GM23338 (cell line): ENCODE data around the gene DUSP10. TPM values are rescaled to one million over a fixed set of nuclear protein-coding genes. Genes with fewer than 3 reads are reported as not detected.

ENCODE experiments used
- ATAC-seq: fragments of 200-7000 bp; cut with Tn5 transposase; 3 replicates; pipeline ENCODE4 v1.9.1; 2020
- DNase-seq: peaks from one replicate; pipeline ENCODE4 v3.0.0-alpha.2; 2015; ENCODE audit warnings: low spot score
- H2AFZ ChIP-seq: fragments of 200-600 bp; sonication (generic); 2 replicates; pipeline ENCODE4 v1.8.0; 2016; ENCODE audit warnings: antibody characterized with exemption, mild to moderate bottlenecking, moderate library complexity
- H3F3A ChIP-seq: fragments of 200-600 bp; sonication (generic); replicated peaks from 2 replicates; pipeline ENCODE4 v1.8.0; 2017; ENCODE audit warnings: antibody characterized with exemption, mixed run types, low read depth
- H3K27ac ChIP-seq: fragments of 200-600 bp; sonication (generic); 2 replicates; pipeline ENCODE4 v1.6.1; 2016; ENCODE audit warnings: low read depth
- H3K27me3 ChIP-seq: fragments of 200-600 bp; sonication (generic); 2 replicates; pipeline ENCODE4 v1.8.0; 2016; ENCODE audit warnings: mild to moderate bottlenecking, mixed run types, moderate library complexity; ENCODE audit not compliant: insufficient read depth
- H3K36me3 ChIP-seq: fragments of 200-600 bp; sonication (generic); 2 replicates; pipeline ENCODE4 v1.8.0; 2016; ENCODE audit warnings: mild to moderate bottlenecking; ENCODE audit not compliant: insufficient read depth
- H3K4me1 ChIP-seq: fragments of 200-600 bp; sonication (generic); 2 replicates; pipeline ENCODE4 v1.8.0; 2016; ENCODE audit warnings: mild to moderate bottlenecking, moderate library complexity; ENCODE audit not compliant: insufficient read depth
- H3K4me2 ChIP-seq: fragments of 200-600 bp; sonication (generic); 2 replicates; pipeline ENCODE4 v1.7.1; 2017; ENCODE audit warnings: mixed run types
- H3K4me3 ChIP-seq: fragments of 200-600 bp; sonication (generic); 2 replicates; pipeline ENCODE4 v1.6.1; 2016; ENCODE audit warnings: mixed run types
- H3K79me2 ChIP-seq: fragments of 200-600 bp; sonication (generic); replicated peaks from 2 replicates; pipeline ENCODE4 v1.8.0; 2017; ENCODE audit warnings: mild to moderate bottlenecking; ENCODE audit not compliant: insufficient read depth
- H3K9me2 ChIP-seq: fragments of 200-600 bp; sonication (generic); 2 replicates; pipeline ENCODE4 v1.8.0; 2017; ENCODE audit not compliant: insufficient read depth
- H4K20me1 ChIP-seq: fragments of 200-600 bp; sonication (generic); replicated peaks from 2 replicates; pipeline ENCODE4 v1.8.0; 2017; ENCODE audit warnings: mild to moderate bottlenecking; ENCODE audit not compliant: insufficient read depth
- H3K27ac Mint-ChIP-seq: 2 replicates; pipeline ENCODE4 v1.8.0; 2020; ENCODE audit warnings: inconsistent platforms, mild to moderate bottlenecking, moderate library complexity, mixed read lengths
- H3K27me3 Mint-ChIP-seq: 3 replicates; pipeline ENCODE4 v1.8.0; 2022; ENCODE audit warnings: low read depth, mild to moderate bottlenecking, moderate library complexity, mixed read lengths, inconsistent platforms; ENCODE audit not compliant: insufficient read depth, poor library complexity
- H3K36me3 Mint-ChIP-seq: 3 replicates; pipeline ENCODE4 v1.8.0; 2021; ENCODE audit warnings: low read depth, mild to moderate bottlenecking, inconsistent platforms, moderate library complexity, mixed read lengths
- H3K4me1 Mint-ChIP-seq: 3 replicates; pipeline ENCODE4 v1.8.0; 2020; ENCODE audit warnings: mild to moderate bottlenecking, inconsistent platforms, mixed read lengths
- H3K4me3 Mint-ChIP-seq: 3 replicates; pipeline ENCODE4 v1.8.0; 2021; ENCODE audit warnings: moderate library complexity, mild to moderate bottlenecking, inconsistent platforms, mixed read lengths
- H3K9me3 Mint-ChIP-seq: 3 replicates; pipeline ENCODE4 v1.8.0; 2020; ENCODE audit warnings: moderate library complexity, mild to moderate bottlenecking, inconsistent platforms, mixed read lengths
- CREB1 ChIP-seq: fragments of 250-450 bp; sonication (Bioruptor Pico); IDR thresholded peaks from 2 replicates; pipeline ENCODE4 v1.5.0; 2020; ENCODE audit warnings: low read depth, mild to moderate bottlenecking, moderate library complexity
- EZH2 ChIP-seq: fragments of 200-600 bp; sonication (generic); IDR thresholded peaks from one replicate; pipeline ENCODE4 v1.8.0; 2017; ENCODE audit warnings: antibody characterized with exemption, mild to moderate bottlenecking, low read depth; ENCODE audit not compliant: unreplicated experiment
- EZH2phosphoT487 ChIP-seq: fragments of 200-600 bp; sonication (generic); IDR thresholded peaks from one replicate; pipeline ENCODE4 v1.8.1; 2018; ENCODE audit warnings: antibody characterized with exemption; ENCODE audit not compliant: unreplicated experiment
- JUNB ChIP-seq: IDR thresholded peaks from one replicate; pipeline ENCODE4 v1.6.1; 2016; ENCODE audit warnings: antibody characterized with exemption; ENCODE audit not compliant: unreplicated experiment
- NANOG ChIP-seq: IDR thresholded peaks from 2 replicates; pipeline ENCODE4 v1.6.1; 2016; ENCODE audit warnings: antibody characterized with exemption, borderline replicate concordance
- REST ChIP-seq: IDR thresholded peaks from one replicate; pipeline ENCODE4 v1.6.1; 2018; ENCODE audit warnings: antibody characterized with exemption; ENCODE audit not compliant: unreplicated experiment
- ZNF331 ChIP-seq: fragments of 250-450 bp; sonication (Bioruptor Pico); IDR thresholded peaks from 2 replicates; pipeline ENCODE4 v1.5.0; 2020; ENCODE audit warnings: low read depth, mild to moderate bottlenecking, moderate library complexity
- ZNF462 ChIP-seq: fragments of 250-450 bp; sonication (Bioruptor Pico); IDR thresholded peaks from 2 replicates; pipeline ENCODE4 v1.5.0; 2020; ENCODE audit warnings: mild to moderate bottlenecking, moderate library complexity
- polyA plus RNA-seq: library from polyadenylated mRNA; unstranded; fragments of >200 nt; fragmentation: Nextera tagmentation; extraction: Ambion mirVana; gene quantifications from 2 replicates; pipeline ENCODE4 v1.2.1, GENCODE V29; 2016
- total RNA-seq: library from RNA; depleted of rRNA; stranded (reverse); fragments of >200 nt; shearing (Covaris generic); gene quantifications from 2 replicates; pipeline ENCODE4 v1.2.3, GENCODE V29; 2014

Gene DUSP10
- total and polyA plus RNA-seq, 2 experiments from 2014 or later = 1.5 to 1.6 TPM

- Mint-ChIP-seq H3K4me3 (no peak overlapping the region), H3K27ac (no peak overlapping the region), H3K36me3 (no peaks in the 10 kb centered on the region), H3K4me1 (no peaks in the 10 kb centered on the region), H3K9me3 (no peaks in the 10 kb centered on the region), H3K27me3 (peaks cover 2% of the 10 kb centered on the region)
- Histone ChIP-seq H3K9me2 (peaks cover 6% of the 10 kb centered on the region), H3K4me1 (no peaks in the 10 kb centered on the region), H3K79me2 (no peaks in the 10 kb centered on the region), H3K4me3 (no peak overlapping the region), H4K20me1 (no peaks in the 10 kb centered on the region), H3K27me3 (no peaks in the 10 kb centered on the region), H2AFZ (no peak overlapping the region), H3K4me2 (no peak overlapping the region), H3K36me3 (no peaks in the 10 kb centered on the region), H3F3A (no peaks in the 10 kb centered on the region), H3K27ac (no peak overlapping the region)
- ATAC-seq (no peak), DNase-seq (no peak)
- TF ChIP-seq EZH2phosphoT487 = no peak
- no peak for TF ChIP-seq CREB1 (CRISPR knock-in tag)
- TF ChIP-seq EZH2 = no peak
- TF ChIP-seq JUNB = no peak
- no peak for TF ChIP-seq ZNF462 (CRISPR knock-in tag)
- no peak for TF ChIP-seq NANOG
- no peak for TF ChIP-seq REST
- TF ChIP-seq ZNF331 = no peak
Measured at GRCh38 chr1:221756830-221757551, 15.1 kb upstream of the DUSP10 start.
